GM21717 (cell line): ENCODE results near the gene RRAGD.
A peak's percentile ranks its signal among the peaks of the same experiment; 100 is the strongest.
"Not testable (repeated sequence)": the region's sequence is repeated elsewhere in the genome, so short reads cannot be mapped to it uniquely, and the experiment has no call there.

Experiments used
- ATAC-seq: cut with Tn5 transposase; IDR thresholded peaks from one replicate; pipeline ENCODE4 v1.9.1; 2021; ENCODE audit warnings: mild to moderate bottlenecking, moderate library complexity; ENCODE audit not compliant: unreplicated experiment

The RRAGD gene

GRCh38 chr6:89411145-89412070 lies 665 bp downstream of the RRAGD start:
- ATAC-seq, result peak; percentile 46

- no peak for ATAC-seq
These were observed 1.3 kb downstream of the RRAGD start for GRCh38 chr6:89410788-89411144.

- ATAC-seq, result peak; percentile 35
These were observed 1.8 kb downstream of the RRAGD start for GRCh38 chr6:89410231-89410761.

- no peak for ATAC-seq
These were observed 2.5 kb downstream of the RRAGD start for GRCh38 chr6:89409461-89410035.

- no peak for ATAC-seq
These were observed 5.9 kb downstream of the RRAGD start for GRCh38 chr6:89406141-89406540.

GRCh38 chr6:89404512-89404911 lies 7.6 kb downstream of the RRAGD start:
- ATAC-seq, result no peak

GRCh38 chr6:89402776-89403175 lies 9.3 kb downstream of the RRAGD start:
- no peak for ATAC-seq

- no peak for ATAC-seq
These were observed 11.1 kb downstream of the RRAGD start for GRCh38 chr6:89400912-89401399.

- no peak for ATAC-seq
These were observed 12.0 kb downstream of the RRAGD start for GRCh38 chr6:89400050-89400449.

GRCh38 chr6:89398762-89399525 lies 13.1 kb downstream of the RRAGD start:
- ATAC-seq, result no peak

GRCh38 chr6:89397884-89398283 lies 14.2 kb downstream of the RRAGD start:
- not testable (repeated sequence) for ATAC-seq

- ATAC-seq, result no peak
These were observed 18.4 kb downstream of the RRAGD start for GRCh38 chr6:89393659-89394058.

- ATAC-seq, result peak; percentile 47
These were observed 19.2 kb downstream of the RRAGD start for GRCh38 chr6:89392823-89393222.

GRCh38 chr6:89388846-89389245 lies 23.2 kb downstream of the RRAGD start:
- ATAC-seq, result no peak

- ATAC-seq, result peak; percentile 87
These were observed 24.4 kb downstream of the RRAGD start for GRCh38 chr6:89387516-89388201.

- peak; percentile 33 for ATAC-seq
These were observed 25.1 kb downstream of the RRAGD start for GRCh38 chr6:89386917-89387491.

- ATAC-seq, result no peak
These were observed 26.2 kb downstream of the RRAGD start for GRCh38 chr6:89385846-89386245.

GRCh38 chr6:89385156-89385667 lies 26.9 kb downstream of the RRAGD start:
- peak; percentile 41 for ATAC-seq

- ATAC-seq, result no peak
These were observed 31.0 kb downstream of the RRAGD start for GRCh38 chr6:89381031-89381430.

GRCh38 chr6:89379281-89379680 lies 32.8 kb downstream of the RRAGD start:
- ATAC-seq, result no peak
